Measurements from ENCODE around the gene CUL1.

CUL1 gene

DNA sequence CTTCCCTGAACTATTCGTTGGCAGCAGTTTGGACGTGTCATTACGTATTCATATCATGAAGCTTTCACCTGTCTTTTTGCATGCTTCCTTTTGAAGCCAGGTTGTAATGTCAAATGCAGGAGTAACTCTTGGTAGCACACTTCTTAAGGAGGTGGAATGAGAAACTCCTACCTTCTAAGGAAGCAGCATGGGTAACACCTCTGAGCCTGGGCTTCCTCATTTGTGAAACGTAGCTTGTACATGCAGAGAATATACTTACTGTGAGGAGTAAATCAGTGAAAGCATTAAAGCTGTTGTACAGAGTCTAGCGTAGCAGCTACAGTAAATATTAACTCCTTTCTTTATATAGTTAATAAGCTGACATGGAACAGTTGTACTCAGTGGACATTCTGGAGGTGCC lies 21.1 kb downstream of the CUL1 start:
- no peak for DNase-seq

DNA sequence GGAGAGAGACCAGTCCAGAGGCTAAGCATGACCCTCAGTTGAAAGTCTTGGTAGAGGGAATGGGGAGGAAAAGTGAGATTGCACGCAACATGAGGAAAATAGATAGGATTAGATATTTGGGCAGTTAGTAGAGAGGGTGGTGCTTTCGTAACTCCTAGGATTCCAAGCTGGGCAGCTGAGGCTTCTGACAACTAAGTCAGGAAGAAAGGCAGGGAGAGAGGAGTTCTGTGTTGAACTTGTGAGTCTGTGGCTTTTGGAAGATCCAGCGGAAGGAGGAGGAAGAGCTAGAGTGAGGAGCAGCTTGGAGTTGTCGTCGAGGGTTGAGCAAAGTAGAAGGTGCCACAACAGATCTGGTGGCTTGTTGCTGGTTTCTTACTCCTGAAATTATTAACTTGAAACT lies 21.8 kb downstream of the CUL1 start:
- DNase-seq = no peak

DNA sequence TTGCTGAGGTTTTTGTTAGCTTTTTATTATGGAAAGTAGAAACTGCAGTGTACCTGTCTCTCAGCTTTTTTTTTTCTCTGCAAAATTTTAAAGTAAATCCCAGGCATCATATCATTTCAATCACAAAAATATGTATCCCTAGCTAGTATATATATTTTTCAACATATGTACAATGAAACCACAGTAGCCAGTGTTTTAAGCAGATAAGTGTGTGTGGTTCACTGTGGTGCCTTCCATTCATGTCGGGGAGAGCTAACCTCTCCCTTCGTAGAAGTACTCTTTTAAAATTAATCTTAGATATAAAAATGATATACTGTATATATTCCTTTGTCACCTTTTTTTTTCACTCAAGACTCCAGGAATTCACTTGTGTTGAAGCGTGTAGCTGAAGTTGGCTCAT lies 22.7 kb downstream of the CUL1 start:
- no peak for DNase-seq

DNA sequence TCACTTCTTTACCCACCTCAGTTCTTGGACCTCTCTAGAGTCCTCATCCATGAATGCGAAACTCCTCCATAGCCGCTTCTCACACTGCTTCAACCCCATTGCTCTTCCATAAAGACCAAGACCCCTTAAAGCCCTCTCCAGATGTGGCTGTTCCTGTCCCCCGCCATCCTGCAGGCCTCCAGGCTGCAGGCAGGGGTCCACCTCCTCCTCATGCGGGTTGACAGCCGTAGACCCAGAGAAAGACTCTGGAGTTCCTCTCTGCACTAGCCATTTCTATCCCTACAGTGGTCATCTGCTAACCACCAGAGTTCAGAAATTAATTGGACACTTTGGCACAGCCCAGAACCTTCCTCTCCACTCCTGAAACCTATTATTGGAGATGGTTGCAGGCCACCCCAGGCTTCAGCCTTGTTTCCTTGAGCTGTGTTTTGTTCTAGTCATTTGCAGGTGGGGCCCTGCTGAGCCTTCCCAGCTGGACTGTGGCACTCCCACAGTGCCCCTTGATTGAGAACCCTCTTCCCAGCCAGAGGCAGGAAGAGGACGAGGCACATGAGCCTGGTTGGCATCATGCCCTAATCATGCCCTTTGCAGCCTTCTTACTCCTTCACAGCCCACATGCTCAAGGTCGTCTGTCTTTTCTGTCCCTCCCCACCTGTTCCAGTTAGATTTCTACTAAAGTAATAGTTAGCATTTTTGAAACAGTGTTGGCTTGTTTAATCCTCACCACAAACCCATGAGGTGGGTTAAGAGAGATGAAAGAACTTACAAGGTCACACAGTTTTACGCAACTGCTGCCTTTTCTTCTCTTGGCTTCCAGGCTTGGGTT lies 23.9 kb downstream of the CUL1 start:
- DNase-seq = peak in 1 of 5 experiments; percentile 51

DNA sequence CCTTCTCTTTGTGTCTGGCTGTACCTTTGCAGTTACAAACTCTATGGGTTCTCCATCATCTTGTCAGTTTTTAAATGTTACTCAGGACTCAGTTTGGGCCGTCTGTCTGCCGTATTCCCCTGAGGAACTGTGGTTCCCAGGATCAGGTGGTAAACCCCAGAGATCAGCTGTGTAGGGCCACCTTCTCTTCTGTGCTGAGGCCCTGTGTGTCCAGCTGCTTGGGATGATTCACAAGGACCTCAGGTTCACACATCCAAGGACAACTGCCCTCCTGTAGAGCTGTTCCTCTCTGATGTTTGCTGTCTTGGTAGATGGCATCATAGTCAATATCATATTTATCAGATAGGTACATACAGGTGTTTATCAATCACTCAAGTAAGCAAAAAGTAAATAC lies 24.5 kb downstream of the CUL1 start:
- no peak for DNase-seq

DNA sequence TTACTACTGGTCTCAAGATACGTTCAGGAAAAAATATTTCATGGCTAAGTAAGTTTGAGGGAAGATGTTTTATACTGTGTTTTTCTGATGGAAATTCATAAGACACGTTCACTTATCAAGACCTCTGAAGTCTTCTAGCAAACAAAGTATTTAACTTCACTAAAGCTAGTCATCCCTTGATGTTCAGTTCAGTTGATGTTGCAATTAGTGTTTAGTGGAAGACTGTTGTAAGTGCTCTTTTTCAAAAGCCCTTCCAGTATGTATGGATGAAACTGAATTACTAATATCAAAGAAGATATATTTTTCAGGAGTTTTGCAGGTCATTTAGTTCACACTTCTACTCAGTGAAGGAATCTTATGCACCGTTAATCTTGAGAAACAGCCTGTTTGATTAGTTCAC lies 25.1 kb downstream of the CUL1 start:
- DNase-seq = no peak

DNA sequence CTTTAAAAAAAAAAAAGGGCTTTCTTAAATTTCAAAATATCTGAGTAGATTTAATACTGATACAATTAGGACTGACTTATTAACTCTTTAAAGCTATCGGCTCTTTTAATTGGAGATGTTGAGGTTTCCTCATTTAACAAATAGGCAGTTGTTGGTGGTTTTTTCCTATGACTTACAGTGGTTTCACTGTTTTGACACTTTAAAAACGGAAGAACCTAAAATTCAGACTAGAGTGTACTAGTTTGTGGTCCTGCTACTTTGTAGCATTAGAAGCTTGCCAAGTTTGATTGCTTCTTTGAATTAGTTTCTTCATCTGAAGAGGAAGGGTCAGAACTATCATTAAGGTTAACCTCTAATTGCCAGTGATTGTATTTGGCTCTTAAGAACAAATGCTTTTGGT lies 27.7 kb downstream of the CUL1 start:
- DNase-seq = peak in 1 of 5 experiments; percentile 69

DNA sequence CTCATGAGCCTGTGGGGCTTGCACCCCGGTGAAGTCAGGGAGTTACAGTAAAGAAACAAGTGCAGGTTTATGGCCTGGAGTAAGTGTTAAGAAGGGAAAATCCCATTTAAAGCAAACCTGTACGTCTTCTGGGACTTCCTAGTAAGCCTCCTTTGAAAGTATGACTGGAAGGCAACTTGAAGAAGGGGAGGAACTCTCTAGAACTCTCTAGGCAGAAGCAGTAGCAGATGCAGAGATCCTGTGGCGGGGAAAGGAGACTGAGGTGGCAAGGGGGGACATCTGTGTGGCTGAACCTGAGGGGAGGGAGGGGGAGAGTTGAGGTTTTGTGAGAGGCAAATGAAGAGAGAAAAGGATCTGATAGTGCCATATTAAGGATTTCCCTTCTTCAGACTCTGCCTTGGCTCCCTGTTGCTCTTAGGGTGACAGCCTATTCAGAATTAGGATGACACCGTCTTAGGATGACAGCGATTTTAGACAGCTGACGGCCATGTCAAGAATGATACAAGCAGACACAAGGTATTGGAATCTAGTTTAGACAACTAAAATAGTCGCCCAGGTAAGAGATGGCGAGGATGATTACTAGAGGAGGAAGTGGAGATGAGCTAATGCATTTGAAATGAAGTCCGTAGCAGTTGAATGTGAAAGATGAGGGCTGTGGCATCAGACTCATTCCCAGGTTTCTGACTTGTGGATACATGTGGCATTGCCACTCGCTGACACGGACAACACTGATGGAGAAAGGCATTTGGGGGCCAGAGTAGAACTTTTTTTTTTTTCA lies 29.0 kb downstream of the CUL1 start:
- peak in 1 of 5 experiments; percentile 70 for DNase-seq

DNA sequence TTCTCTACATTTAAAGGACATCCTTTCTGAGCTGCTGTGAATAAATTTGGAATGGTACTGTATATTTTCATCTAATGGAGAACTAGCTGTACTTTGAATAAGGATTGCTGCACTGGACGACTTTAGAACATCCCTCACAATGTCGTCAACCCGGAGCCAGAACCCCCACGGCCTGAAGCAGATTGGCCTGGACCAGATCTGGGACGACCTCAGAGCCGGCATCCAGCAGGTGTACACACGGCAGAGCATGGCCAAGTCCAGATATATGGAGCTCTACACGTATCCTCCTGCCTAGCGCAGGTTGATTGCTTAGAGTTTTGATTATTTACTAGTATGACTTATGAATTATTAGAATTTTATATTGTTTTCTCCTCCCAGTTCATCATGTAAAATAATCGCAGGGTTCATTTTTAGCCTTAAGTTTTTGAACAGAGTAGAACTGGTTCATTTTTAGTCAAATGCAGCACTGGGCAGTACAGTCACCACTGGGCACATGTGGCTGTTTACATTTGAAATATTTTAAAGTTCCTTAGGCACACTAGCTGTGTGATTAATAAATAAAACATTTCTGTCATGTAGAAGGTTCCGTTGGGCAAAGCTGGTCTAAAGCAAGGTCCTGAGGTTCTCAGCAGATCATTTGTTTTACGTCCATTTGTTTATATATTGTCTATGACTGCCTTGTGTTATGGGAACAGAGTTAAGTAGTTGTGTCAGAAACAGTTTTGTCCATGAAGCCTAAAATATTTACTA lies 31.5 kb downstream of the CUL1 start:
- no peak for DNase-seq

DNA sequence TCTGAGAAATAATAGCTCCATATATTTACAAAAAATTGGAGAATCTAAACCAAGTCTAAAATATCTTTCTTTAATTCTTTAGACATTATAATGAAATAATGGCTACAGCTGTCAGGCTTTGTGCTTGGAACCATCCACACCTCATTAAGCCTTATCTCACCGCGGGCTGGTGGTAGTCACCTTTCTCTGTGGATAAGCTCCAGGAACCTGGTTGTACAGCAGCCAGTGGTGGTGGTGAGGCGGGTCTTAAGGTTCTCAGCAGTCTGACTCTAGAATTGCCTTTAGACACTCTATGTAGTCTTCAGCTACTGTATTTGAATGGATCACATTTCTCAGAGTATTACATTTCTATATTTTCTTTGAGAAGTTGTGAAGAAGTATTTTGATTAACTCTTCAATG lies 34.2 kb downstream of the CUL1 start:
- DNase-seq = no peak

DNA sequence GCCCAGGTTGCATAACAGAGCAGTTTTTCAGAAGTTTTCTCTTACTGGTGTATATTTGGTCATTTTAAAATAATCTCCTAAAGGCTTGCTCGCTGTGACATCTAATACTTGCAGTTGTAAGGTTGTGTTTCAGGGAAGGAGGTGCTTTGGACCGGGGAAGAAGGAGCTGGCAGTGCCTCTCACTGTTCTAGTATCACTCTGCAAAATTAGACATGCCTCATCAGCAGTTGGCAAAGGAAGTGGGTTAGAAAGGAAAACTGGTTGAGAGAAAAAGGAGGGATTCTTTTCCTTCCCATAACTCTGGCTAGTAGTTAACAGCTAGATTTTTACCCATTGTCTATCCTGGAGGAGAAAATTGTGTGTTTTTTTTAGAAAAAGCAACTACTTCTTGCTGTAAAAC lies 34.8 kb downstream of the CUL1 start:
- no peak for DNase-seq

DNA sequence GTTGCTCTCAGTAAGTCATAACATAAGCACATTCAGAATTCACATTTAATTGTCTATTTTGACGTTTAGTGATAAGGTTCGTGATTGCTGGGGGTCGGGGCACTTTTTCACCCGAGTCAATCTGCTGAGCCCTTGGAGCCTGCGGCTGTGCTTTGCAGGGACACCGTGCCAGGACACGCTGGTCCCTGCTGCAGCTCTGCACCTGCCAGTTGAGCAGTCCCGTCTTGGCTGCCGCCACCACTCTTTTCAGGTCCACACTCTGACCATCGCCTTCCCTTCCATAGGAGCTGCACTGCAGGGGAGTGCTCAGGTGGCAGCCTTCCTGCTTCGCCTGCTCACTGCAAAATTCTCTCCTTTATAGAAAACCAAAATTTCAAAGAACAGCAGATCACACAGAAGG lies 36.4 kb downstream of the CUL1 start:
- DNase-seq = no peak

DNA sequence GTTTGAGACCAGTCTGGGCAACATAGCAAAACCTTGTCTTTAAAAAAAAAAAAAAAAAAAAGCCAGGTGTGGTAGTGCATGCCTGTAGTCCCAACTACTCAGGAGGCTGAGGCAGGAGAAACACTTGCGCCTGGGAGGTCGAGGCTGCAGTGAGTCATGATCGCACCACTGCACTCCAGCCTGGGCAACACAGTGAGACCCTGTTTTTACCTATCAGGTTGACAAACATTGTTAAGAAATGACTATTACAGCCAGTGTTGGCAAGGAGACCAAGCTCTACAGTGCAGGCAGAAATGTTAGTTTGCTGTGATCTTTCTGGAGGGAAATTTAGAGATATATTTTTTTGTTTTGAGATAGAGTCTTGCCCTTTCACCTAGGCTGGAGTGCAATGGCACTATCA lies 37.3 kb downstream of the CUL1 start:
- no peak for DNase-seq

DNA sequence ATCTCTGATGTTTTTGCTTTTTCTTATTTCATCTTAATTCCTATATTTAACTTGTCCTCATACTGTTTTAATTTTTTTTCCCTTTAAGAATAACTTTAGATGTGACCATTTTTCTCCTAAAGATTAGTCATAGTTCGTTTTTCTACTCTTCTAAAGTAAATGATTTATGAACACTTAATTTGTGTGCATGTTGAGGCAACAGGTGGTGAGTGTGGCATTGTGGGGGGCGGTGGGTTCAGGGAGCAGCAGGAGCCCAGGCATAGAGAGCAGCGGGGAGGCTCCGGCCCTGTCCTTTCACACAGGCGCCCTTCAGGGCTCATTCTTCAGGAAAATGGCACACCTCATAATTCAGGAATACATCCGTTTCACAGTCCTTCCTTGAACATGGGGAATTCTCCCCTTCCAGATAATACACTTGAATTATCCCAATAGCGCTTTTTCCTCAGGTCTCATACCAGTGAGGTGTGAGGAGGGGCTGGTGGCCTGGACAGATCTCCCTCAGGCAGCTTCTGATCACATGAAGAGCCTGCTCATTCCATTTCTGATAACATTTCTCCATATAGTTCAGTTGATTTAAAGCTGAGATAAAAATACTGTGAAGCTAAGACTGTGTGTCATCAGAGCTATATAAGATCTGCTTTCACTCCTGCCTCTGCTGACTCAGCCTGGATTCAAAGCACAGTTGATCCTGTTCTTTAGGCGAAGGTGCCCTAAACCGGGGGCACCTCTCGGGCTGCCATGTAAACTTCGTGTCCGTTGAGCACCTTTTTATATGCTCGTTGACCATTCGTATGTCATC lies 40.2 kb downstream of the CUL1 start:
- no peak for DNase-seq

DNA sequence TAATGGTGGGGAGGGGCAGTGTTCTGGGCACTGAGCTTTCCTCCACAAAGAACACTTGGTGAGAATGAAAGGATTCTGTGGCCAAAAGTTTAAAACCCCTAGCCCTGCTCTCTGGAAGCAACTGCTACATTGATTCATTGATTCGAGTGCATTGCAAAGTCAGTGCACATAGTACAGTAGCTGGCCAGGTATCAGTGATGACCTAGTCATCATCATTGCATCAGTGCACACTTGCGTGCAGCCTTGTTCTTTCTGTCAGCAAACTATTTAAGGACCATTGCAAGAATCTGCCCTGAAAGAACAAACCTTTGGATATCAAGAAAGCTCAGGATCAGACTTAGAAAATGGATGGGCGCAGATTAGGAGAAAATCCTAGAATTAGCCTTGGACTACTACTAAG lies 47.4 kb downstream of the CUL1 start:
- DNase-seq = no peak

DNA sequence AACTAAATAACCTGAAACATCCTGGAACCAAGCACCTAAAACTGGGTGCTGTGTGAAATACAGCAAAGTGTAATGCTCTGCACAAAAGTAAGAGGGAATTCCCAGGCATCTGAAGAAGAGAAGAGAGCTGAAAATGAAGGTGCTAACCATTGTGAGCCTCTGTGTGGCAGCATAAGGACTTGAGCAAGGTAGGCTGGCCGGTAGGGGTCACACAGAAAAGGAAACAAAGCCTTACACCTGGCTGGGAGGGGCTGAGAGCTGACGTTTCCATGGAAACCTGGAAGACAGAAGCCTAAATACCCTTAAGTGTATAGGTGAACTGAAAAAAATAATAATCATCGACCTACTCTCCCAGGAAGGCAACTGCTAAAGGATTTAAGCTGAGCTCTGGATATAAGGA lies 48.6 kb downstream of the CUL1 start:
- DNase-seq = no peak

DNA sequence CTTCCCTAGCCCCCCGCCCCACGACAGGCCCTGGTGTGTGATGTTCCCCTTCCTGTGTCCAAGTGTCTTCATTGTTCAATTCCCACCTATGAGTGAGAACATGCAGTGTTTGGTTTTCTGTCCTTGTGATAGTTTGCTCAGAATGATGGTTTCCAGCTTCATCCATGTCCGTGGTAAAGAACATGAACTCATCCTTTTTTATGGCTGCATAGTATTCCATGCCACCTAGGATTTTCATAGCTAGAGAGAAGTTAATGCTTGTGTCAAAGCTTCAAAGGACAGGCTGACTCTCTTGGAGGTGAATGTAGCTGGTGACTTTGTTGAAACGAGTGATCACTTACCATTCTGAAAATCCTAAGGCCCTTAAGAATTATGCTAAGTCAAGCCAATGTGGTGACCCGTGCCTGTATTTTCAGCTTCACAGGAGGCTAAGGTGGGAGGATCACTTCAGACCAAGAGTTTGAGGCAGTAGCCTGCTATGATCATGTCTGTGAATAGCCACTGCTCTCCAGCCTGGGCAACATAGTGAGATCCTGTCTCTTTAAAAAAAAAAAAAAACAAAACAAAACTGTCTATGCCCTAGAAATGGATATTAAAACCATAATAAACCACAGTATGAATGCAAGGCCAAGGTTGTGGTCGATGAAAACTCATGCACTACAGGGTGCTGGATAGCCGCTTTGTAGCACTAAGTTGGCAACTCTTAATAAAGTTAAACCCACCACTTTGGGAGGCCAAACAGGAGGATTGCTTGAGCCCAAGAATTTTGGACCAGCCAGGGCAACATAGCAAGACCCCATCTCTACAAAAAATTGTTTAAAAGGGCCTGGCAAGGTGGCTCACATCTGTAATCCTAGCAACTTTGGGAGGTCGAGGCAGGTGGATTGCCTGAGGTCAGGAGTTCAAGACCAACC lies 52.0 kb downstream of the CUL1 start:
- DNase-seq = no peak

DNA sequence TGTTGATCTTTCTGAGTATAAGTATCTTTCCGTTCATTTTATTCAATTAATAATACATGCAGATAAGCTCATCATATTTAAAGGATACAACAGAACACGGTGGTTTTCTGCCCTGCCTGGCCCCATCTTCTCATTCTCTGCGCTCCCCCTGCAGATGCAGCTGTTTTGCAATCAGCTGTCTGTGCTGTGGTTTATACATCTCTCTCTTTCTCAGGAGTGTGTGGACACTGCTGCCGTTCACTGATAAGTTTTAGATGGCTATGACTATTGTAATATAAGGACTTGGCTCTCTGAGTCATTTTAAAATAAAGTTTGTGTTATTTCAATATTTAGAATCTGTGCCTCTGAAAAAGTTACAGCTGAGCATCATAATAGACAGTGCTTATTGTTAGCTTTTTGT lies 54.5 kb downstream of the CUL1 start:
- DNase-seq = no peak

DNA sequence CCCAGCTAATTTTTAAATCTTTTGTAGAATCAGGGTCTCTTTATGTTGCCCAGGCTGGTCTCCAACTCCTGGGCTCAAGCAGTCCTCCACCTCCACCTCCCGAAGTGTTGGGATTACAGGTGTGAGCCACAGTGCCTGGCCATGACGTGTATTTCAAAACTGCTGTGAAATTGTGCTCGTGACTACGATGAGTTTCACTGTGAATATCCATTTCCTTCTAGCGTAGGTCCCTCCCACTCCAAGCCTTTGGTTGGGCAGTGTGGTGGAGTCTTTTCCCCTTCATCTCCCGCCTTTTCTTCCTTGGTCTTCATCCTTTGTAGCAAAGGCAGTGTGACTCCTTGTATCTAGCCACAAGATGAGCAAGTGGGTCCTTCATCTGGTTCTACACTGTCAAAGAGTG lies 56.2 kb downstream of the CUL1 start:
- DNase-seq = no peak

DNA sequence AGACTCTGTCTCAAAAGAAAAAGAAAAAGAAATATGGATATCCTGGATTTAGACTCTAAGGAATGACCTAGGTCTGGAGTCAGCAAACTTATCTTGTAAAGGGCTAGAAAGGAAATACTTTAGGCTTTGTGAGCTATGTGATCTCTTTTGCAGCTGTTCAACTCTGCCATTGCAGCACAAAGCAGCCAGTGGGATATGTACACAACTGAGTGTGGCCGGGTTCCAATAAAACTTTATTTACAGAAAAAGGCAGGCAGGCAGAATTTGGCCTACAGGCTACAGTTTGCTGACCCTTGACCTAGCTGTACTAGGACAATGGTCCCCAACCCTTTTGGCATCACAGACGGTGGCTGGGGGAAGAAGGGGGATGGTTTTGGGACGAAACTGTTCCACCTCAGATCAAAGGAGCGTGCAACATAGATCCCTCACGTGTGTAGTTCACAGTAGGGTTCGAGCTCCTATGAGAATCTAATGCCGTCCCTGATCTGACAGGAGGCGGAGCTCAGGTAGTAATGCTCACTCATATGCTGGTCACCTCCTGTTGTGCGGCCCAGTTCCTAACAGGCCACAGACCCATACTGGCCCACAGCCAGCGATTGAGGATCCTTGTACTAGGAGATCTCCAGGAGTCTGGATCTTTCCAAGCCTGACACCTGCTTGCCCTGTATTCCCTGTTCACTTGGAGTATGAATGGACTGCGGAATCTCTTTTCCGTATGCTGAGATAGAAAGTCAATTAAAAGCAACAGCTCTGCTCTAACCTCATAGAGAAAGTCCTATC lies 63.0 kb downstream of the CUL1 start:
- DNase-seq = no peak

DNA sequence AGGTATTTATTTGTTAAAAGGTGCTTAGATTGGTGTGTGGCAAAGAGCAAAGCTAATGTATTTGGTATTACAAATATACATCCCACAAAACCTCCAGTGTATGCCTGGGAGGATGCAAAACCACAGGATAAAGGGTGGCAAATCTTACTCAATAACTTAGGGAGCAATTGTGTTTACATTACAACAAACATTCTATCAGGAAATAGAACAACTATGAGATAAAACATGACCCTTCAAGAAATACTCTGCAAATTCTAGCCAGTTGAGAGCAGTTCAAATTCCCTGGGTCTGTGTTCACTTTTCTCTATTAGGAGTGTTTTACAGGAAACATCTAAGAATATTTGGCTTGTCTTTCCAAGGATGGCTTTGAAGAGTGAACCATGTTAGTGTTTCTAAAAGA lies 64.9 kb downstream of the CUL1 start:
- no peak for DNase-seq
